LNCaP clone FGC (cell line): ENCODE results near the gene SERPINB11.

Experiments
- DNase-seq: peaks from one replicate; pipeline ENCODE4 v3.0.0-alpha.2; 2011; ENCODE audit warnings: low read depth
- H3K4me3 ChIP-seq: 2 replicates; pipeline ENCODE4 v1.5.1; 2011; ENCODE audit warnings: mild to moderate bottlenecking, low read depth, low read length, control low read depth
- CTCF ChIP-seq: IDR thresholded peaks from 2 replicates; pipeline ENCODE4 v1.5.1; 2012; ENCODE audit warnings: mild to moderate bottlenecking; ENCODE audit not compliant: control insufficient read depth, insufficient read depth; ENCODE audit errors: extremely low read depth

SERPINB11 gene

GRCh38 chr18:63765837-63766236 is 63.1 kb downstream of the SERPINB11 start:
- H3K4me3 ChIP-seq: no peak overlapping the region
- TF ChIP-seq CTCF: no peak
- DNase-seq: no peak
